Kidney (tissue), 14 donors: Measurements from ENCODE around the gene STIM2. TPM values are rescaled to one million over a fixed set of nuclear protein-coding genes. Genes with fewer than 3 reads are reported as not detected.
A peak's percentile ranks its signal among the peaks of the same experiment; 100 is the strongest.

Experiments used
- DNase-seq, 5 donors: peaks; one replicate each; pipeline ENCODE4 v3.0.0-alpha.2; 2013 to 2020
- FAIRE-seq: peaks from 2 replicates; lab custom pipeline; 2012; peaks lifted over from hg19 to GRCh38; lab: Jason Lieb, UNC
- H3K27ac ChIP-seq, 2 donors: one replicate each; pipeline ENCODE4 v1.7.0; 2013; ENCODE audit warnings: low read depth in 2 of 2, low read length in 2 of 2, inconsistent platforms in 1 of 2
- H3K27me3 ChIP-seq: one replicate; pipeline ENCODE4 v1.7.1; 2013; ENCODE audit warnings: low read length, inconsistent platforms; ENCODE audit not compliant: control insufficient read depth, insufficient read depth
- H3K36me3 ChIP-seq, 3 donors: one replicate each; pipeline versions ENCODE4 v1.7.0 to v1.7.1; 2013; ENCODE audit warnings: low read length in 3 of 3, control low read depth in 1 of 3, inconsistent platforms in 1 of 3; ENCODE audit not compliant: insufficient read depth in 3 of 3, control insufficient read depth in 2 of 3
- H3K4me1 ChIP-seq, 3 donors: one replicate each; pipeline versions ENCODE4 v1.7.0 to v1.7.1; 2013; ENCODE audit warnings: low read length in 3 of 3, inconsistent platforms in 1 of 3, low read depth in 1 of 3; ENCODE audit not compliant: control insufficient read depth in 2 of 3, insufficient read depth in 2 of 3
- H3K4me3 ChIP-seq, 3 donors: one replicate each; pipeline versions ENCODE4 v1.7.0 to v1.8.1; 2013; ENCODE audit warnings: low read length in 3 of 3, control low read depth in 1 of 3, inconsistent platforms in 1 of 3
- H3K9ac ChIP-seq, 3 donors: one replicate each; pipeline versions ENCODE4 v1.7.0 to v1.7.1; 2013; ENCODE audit warnings: low read length in 3 of 3, control low read depth in 1 of 3, inconsistent platforms in 1 of 3
- H3K9me3 ChIP-seq, 3 donors: one replicate each; pipeline versions ENCODE4 v1.7.0 to v1.7.1; 2013; ENCODE audit warnings: low read length in 3 of 3, control low read depth in 1 of 3, inconsistent platforms in 1 of 3; ENCODE audit not compliant: control insufficient read depth in 2 of 3, insufficient read depth in 1 of 3
- intact Hi-C: fragments of 100-400 bp; cut with DNase I; formaldehyde crosslinking; loops from one replicate; pipeline ENCODE4 v1.11.1; 2022
- polyA plus RNA-seq: library from polyadenylated mRNA; stranded (reverse); fragments of 350-450 nt; fragmentation: Illumina TruSeq; extraction: RNeasy Lipid Tissue Mini Kit (QIAGEN cat#74804); gene quantifications from one replicate; pipeline ENCODE4 v1.2.3, GENCODE V29; 2014; ENCODE audit warnings: low read depth, low replicate concordance; ENCODE audit not compliant: insufficient read depth
- total RNA-seq: library from RNA; stranded (reverse); fragmentation: NEBNext Ultra II Directional; extraction: Animal tissue kit (Norgen Biotek cat#: 25700); gene quantifications from one replicate; pipeline ENCODE4 v1.2.1, GENCODE V29; 2021
- TF ChIP-seq, protein P1 (sequence below): IDR thresholded peaks from 3 replicates; pipeline ENCODE4 v1.5.1; 2012; ENCODE audit warnings: mild to moderate bottlenecking, moderate library complexity, borderline replicate concordance; ENCODE audit not compliant: insufficient read depth; ENCODE audit errors: extremely low read depth
- donor health status: control.
- donor health status: control.
- donor health status: control.
- donor health status: control.
- donor health status: control.
- donor health status: DM: yes; HTN: yes; CAD: no.
- donor health status: Normal renal cell carcinoma (clear cell type).

Gene STIM2
- total and polyA plus RNA-seq, 2 donors from 2014 or later: 27.8 to 38.9 TPM

DNA sequence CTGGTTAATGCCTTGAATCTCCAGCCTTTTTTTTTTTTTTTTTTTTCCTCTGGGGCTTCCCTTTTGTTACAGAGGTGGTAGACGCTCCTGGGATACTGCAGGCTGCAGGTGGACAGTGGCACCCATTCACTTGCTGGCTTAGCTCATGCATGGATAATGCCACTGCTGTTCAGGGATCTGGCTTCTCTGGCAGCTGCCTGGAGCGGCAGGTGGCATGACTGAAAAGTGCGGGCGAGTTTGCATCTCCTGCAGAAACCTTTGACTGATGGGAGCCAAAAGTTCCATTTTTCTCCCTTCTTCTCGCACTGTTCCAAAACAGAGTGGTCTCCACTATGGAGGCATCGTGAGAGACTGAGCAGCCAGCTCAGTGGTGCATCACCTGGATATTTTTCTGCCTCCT is 5.9 kb upstream of the STIM2 start:
- Histone ChIP-seq H3K9ac (no peak overlapping the region), H3K36me3 (no peaks in the 10 kb centered on the region), H3K4me1 (peaks cover 0 to 17% (median 8%) of the 10 kb centered on the region in 3 donors), H3K4me3 (no peak overlapping the region), H3K27me3 (no peaks in the 10 kb centered on the region), H3K27ac (no peak overlapping the region), H3K9me3 (no peaks in the 10 kb centered on the region)
- intact Hi-C loops: no loop called here
- TF ChIP-seq, protein P1, sequence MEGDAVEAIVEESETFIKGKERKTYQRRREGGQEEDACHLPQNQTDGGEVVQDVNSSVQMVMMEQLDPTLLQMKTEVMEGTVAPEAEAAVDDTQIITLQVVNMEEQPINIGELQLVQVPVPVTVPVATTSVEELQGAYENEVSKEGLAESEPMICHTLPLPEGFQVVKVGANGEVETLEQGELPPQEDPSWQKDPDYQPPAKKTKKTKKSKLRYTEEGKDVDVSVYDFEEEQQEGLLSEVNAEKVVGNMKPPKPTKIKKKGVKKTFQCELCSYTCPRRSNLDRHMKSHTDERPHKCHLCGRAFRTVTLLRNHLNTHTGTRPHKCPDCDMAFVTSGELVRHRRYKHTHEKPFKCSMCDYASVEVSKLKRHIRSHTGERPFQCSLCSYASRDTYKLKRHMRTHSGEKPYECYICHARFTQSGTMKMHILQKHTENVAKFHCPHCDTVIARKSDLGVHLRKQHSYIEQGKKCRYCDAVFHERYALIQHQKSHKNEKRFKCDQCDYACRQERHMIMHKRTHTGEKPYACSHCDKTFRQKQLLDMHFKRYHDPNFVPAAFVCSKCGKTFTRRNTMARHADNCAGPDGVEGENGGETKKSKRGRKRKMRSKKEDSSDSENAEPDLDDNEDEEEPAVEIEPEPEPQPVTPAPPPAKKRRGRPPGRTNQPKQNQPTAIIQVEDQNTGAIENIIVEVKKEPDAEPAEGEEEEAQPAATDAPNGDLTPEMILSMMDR: no peak
- DNase-seq: no peak
- FAIRE-seq: no peak

DNA sequence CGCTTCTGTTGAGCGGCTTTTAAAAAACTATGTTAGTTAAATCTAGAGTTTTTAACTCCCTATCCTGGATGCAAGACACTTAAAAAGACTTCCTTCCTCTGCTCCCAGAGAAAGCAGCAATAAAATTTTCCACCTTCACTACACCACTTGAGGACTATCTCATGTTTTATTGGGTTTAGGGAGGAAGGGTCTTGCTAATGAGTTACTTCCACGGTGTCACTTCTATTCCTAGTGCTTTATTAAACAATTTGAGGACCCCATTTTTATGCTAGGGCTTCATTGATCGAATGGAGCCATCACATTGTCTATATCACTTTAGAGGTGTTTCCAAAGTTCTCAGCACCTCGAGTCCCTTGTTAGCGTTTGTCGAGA is 3.7 kb upstream of the STIM2 start:
- H3K27me3 ChIP-seq: no peaks in the 10 kb centered on the region
- intact Hi-C loops: no loop called here
- H3K9ac ChIP-seq: peak overlapping the region; percentile 40 to 68 (median 44)
- peak overlapping the region; percentile 73 to 80 for H3K27ac ChIP-seq
- TF ChIP-seq, protein P1: no peak
- peaks cover 0 to 17% (median 8%) of the 10 kb centered on the region in 3 donors for H3K4me1 ChIP-seq
- no peaks in the 10 kb centered on the region for H3K36me3 ChIP-seq
- FAIRE-seq (no peak), DNase-seq (no peak)
- H3K9me3 ChIP-seq: no peaks in the 10 kb centered on the region
- H3K4me3 ChIP-seq: peak overlapping the region; percentile 64 to 74 (median 67)

DNA sequence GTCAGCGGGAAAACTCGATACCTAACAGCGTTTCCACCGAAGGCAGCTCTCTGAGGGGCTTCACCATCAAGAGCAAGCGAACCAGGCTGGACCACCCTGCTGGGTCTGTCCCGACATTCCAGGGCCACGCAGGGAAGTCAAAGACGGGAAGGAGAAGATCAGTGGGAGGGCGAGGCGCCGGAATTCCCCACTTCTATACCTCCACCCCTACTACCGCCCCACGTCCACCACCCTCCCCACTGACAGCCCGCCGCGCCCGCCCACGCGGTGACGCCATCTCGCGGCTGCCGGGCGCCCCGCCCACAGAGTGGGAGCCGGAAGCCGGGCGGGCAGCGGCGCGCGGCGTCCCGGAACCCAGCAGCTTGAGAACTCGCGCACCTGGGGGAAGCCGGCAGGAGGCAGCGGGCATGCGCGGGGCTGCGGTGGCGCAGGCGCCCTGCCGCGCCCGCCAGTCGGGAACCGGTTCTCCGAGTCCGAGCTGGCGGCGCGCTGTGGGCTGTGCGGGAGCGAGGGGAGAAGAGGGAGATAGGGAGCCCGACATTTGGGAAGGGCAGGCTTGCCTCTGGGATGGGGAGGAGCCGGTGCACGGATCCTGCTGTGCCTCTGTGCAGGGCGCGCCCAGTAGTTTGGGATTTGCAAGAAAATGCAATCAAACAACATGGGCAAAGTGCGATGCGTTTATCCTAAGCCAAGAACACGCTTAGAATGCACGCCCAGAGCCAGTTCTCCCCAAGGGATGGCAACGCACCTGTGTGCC is 3.2 kb upstream of the STIM2 start:
- Histone ChIP-seq H3K36me3 (no peaks in the 10 kb centered on the region), H3K9ac (peak overlapping the region; percentile 82 to 92 (median 88)), H3K9me3 (no peaks in the 10 kb centered on the region), H3K27me3 (no peaks in the 10 kb centered on the region), H3K27ac (peak overlapping the region; percentile 84), H3K4me1 (peaks cover under 1 to 17% (median 8%) of the 10 kb centered on the region in 3 donors), H3K4me3 (peak overlapping the region; percentile 74 to 92 (median 85))
- TF ChIP-seq, protein P1: no peak
- DNase-seq (peak; percentile 91 to 97 (median 93)), FAIRE-seq (no peak)
- intact Hi-C loops: no loop called here
